ENCODE measurements around the gene GCK. TPM values are rescaled to one million over a fixed set of nuclear protein-coding genes. Genes with fewer than 3 reads are reported as not detected.
"Not testable (repeated sequence)": the region's sequence is repeated elsewhere in the genome, so short reads cannot be mapped to it uniquely, and the experiment has no call there.

Gene GCK
- polyA plus RNA-seq, 1 of the 3 experiments (the other 2 are of a cell fraction) = 1.6 TPM

- no peaks in the 10 kb centered on the region for H3K9me3 ChIP-seq
- no peaks in the 10 kb centered on the region for H3K27me3 ChIP-seq (ENCODE audit: insufficient read depth)
- peaks cover 6 to 11% of the 10 kb centered on the region in 2 experiments; a peak in 3 of 4 replicates for H3K4me1 ChIP-seq (ENCODE audit: control insufficient read depth in 1 of 2, insufficient read depth in 2 of 2, low read depth in 1 of 2, low read length in 1 of 2)
- DNase-seq = no peak
- no peak overlapping the region for H3K4me3 ChIP-seq (ENCODE audit: low read depth in 2 of 2, low read length in 1 of 2)
- H4K20me1 ChIP-seq (ENCODE audit: insufficient read depth) = no peaks in the 10 kb centered on the region
- H2AFZ ChIP-seq (ENCODE audit: low read depth) = no peak overlapping the region
- no peak overlapping the region for H3K27ac ChIP-seq (ENCODE audit: low read depth in 2 of 2, low read length in 1 of 2)
- H3K79me2 ChIP-seq (ENCODE audit: insufficient read depth) = peaks cover 10% of the 10 kb centered on the region
- H3F3A ChIP-seq (replicated peaks; ENCODE audit: insufficient read depth) = peaks cover 11% of the 10 kb centered on the region
- ChIA-PET CTCF (interaction anchor here (0.6 to 1.9 kb wide), 4 partner anchors 8 to 220 kb away, joined by 3 to 6 read pairs (median 4); partner anchors contain the start of gene YKT6), POLR2A (no interaction called here)
- no peaks in the 10 kb centered on the region for H3K9me2 ChIP-seq
- no peak overlapping the region for H3K9ac ChIP-seq
- no peak overlapping the region for H3K4me2 ChIP-seq
- no peak for TF ChIP-seq CTCF (IDR thresholded peaks at IDR 0.05)
- TF ChIP-seq MEF2A (IDR thresholded peaks at IDR 0.05; ENCODE audit: borderline replicate concordance, low read depth) = no peak
- no peak for TF ChIP-seq REST (IDR thresholded peaks at IDR 0.05; ENCODE audit: low read depth, low read length)
- TF ChIP-seq ELF1 (IDR thresholded peaks at IDR 0.05) = no peak
- no peak for TF ChIP-seq GATA2 (CRISPR knock-in tag; IDR thresholded peaks at IDR 0.05)
- no peak for TF ChIP-seq TEAD4 (IDR thresholded peaks at IDR 0.05; ENCODE audit: borderline replicate concordance, insufficient read depth)
- no peak for TF ChIP-seq TAF1 (IDR thresholded peaks at IDR 0.05; ENCODE audit: borderline replicate concordance, low read depth, low read length)
- no peak for TF ChIP-seq RXRA (IDR thresholded peaks at IDR 0.05; ENCODE audit: borderline replicate concordance, low read depth)
- no peak for TF ChIP-seq MAX (IDR thresholded peaks at IDR 0.05; ENCODE audit: low read depth)
- TF ChIP-seq SMC3 (IDR thresholded peaks at IDR 0.05; ENCODE audit: low read depth, low read length) = no peak
- TF ChIP-seq CHD2 (IDR thresholded peaks at IDR 0.05; ENCODE audit: low read length, partially characterized antibody) = no peak
- no peak for TF ChIP-seq IRF3 (IDR thresholded peaks at IDR 0.05; ENCODE audit: low read depth, low read length)
- no peak for TF ChIP-seq EP300 (IDR thresholded peaks at IDR 0.05; ENCODE audit: borderline replicate concordance in 1 of 2, low read depth in 1 of 2, low read length in 1 of 2)
- no peak for TF ChIP-seq NFIC (IDR thresholded peaks at IDR 0.05; ENCODE audit: borderline replicate concordance)
- no peaks in the 10 kb centered on the region for H3K36me3 ChIP-seq (replicated peaks in 1 of 2; ENCODE audit: control insufficient read depth in 1 of 2, insufficient read depth in 2 of 2, low read length in 1 of 2)
These were observed 62.1 kb downstream of the GCK start for GRCh38 chr7:44127161-44127560.

GRCh38 chr7:44126574-44126973 lies 62.7 kb downstream of the GCK start:
- Histone ChIP-seq H3F3A (replicated peaks; ENCODE audit: insufficient read depth) (peaks cover 11% of the 10 kb centered on the region), H3K4me1 (ENCODE audit: control insufficient read depth in 1 of 2, insufficient read depth in 2 of 2, low read depth in 1 of 2, low read length in 1 of 2) (peaks cover 7 to 16% of the 10 kb centered on the region in 2 experiments; a peak in 3 of 4 replicates), H3K79me2 (ENCODE audit: insufficient read depth) (peaks cover 16% of the 10 kb centered on the region)
- H3K9me2 ChIP-seq; H3K4me3 ChIP-seq (ENCODE audit: low read depth in 2 of 2, low read length in 1 of 2); H3K27ac ChIP-seq (ENCODE audit: low read depth in 2 of 2, low read length in 1 of 2); H3K9ac ChIP-seq; H3K9me3 ChIP-seq; H3K36me3 ChIP-seq (replicated peaks in 1 of 2; ENCODE audit: control insufficient read depth in 1 of 2, insufficient read depth in 2 of 2, low read length in 1 of 2); POLR2A ChIA-PET; H3K4me2 ChIP-seq; DNase-seq; H3K27me3 ChIP-seq (ENCODE audit: insufficient read depth); H2AFZ ChIP-seq (ENCODE audit: low read depth); H4K20me1 ChIP-seq (ENCODE audit: insufficient read depth): not testable (repeated sequence)
- 83% methylated on average over 4 of the region's 4 CpGs for WGBS (ENCODE audit: low lambda C conversion rate)
- CTCF ChIA-PET = interaction anchor here (0.8 to 1.5 kb wide), 4 partner anchors 9 to 70 kb away, joined by 3 to 4 read pairs (median 4); no protein-coding TSS in a partner anchor

All from SK-N-SH (cell line).